HG03354 (cell line): ENCODE measurements around the gene JAKMIP1.

Experiments
- ATAC-seq: cut with Tn5 transposase; IDR thresholded peaks from one replicate; pipeline ENCODE4 v1.9.1; 2021; ENCODE audit warnings: mild to moderate bottlenecking; ENCODE audit not compliant: unreplicated experiment, poor library complexity, severe bottlenecking

The JAKMIP1 gene

DNA sequence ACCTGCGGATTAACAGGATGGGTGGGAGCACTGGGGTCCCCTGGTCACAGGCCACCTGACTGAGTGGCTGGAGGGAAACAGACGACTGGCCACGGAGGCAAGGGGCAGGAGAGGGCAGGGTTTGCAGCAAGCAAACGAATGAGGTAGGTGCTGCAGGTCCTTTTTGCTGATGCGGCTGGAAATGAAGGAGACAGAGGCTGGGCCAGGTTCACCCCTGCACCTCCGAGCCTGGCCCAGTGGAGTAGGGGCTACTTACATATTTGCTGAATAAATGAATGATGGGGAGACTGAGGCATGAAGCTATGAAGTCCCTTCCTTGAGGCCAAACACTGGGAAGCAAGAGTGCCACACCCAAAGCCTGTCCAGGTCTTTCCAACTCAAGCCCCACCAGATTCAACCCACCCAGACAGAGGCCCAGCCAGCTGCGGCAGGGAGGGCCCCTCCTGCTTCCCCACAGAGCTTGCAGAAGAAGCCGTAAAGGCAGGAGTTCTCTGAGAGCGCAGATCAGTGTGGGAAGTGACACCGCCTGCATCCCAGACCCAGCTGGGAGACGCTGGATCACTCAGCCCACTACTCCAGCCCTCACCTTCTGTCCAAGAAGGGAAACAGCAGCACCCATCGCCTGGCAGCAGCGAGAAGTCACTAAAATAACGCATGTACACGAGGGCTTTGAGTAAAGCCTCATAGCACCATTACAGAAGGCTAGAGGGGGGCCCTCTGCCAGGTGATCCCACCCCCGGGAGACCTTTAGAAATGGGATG, 146.0 kb downstream of the JAKMIP1 start:
- no peak for ATAC-seq

DNA sequence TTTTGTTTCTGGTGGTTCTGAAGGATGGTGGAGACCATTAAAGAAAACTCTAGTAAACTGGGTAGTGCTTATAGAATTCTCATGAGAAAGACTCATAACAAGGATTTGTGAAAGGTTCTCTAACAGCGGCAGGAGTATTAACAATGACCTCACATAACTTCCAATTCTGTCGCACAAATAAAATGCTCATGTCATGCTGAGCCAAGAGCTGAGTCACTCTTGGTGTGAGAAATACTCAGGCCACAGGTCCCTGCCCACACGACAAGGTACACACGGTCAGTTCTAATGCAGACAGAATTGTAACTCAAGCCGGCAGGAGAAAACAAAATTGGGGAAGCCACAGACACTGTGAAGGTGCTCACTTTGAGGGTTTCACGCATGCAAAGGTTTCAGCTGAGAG, 147.7 kb downstream of the JAKMIP1 start:
- ATAC-seq: no peak

DNA sequence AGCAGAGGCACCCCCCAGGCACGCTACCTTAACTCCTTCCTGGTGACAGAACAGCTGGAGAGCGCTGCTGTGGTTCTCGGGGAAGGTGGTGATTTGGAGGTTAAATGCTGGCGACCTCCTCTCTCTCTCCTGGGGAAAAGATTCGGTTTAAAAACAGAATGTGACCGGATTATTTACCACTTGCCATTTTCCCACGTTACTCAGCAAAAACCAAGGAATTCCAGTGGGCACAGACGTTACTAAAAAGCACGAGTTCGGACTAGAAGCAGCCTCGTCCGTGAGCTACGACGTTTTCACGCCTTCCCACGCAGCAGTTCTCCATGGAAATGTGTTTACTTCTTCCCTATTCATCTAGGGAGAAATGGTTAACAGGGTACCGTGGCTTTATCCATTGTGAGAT, 149.8 kb downstream of the JAKMIP1 start:
- no peak for ATAC-seq

GRCh38 chr4:6049985-6050384, 150.4 kb downstream of the JAKMIP1 start:
- ATAC-seq: no peak

DNA sequence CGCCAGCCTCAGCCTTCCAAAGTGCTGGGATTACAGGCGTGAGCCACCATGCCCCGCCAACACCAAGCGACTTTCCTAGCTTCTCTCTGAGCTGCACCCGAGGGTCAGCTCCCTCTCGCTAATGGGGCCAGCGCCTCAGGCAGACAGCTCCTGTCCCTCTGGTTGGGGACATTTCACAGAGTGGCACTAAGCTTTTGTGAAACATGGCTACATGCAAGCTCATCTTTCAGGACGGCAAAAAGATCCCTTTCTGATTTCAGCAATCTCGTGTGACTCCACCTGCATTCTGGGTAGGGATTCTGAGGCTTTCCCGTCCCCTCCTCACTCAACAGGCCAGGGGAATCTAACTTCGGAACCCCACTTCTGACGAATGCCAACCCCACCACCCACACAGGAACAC, 151.1 kb downstream of the JAKMIP1 start:
- ATAC-seq: no peak

- ATAC-seq: no peak
Measured at GRCh38 chr4:6048537-6048936, 151.8 kb downstream of the JAKMIP1 start.

GRCh38 chr4:6047130-6047673, 153.1 kb downstream of the JAKMIP1 start:
- ATAC-seq: no peak

GRCh38 chr4:6046526-6047129, 153.7 kb downstream of the JAKMIP1 start:
- no peak for ATAC-seq

DNA sequence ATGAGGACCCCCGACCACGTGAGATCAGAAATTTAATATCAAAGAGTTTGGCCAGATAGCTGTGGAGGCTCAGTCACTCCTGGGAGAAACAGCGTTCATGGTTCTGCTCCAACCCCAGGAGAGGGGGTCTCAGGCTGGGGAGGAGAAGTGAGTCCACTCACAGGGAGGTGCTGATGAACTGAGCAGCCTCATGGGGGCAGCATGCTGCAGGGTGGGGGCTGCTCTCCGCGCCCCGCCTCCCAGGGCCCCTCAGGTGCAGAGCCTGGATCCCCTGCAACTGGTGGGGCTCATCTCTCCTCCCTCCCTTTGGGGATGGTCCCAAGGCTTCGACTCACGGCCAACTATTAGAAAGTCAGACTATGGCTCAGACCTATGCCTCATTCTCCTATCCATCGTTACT, 155.5 kb downstream of the JAKMIP1 start:
- no peak for ATAC-seq

- no peak for ATAC-seq
Measured at GRCh38 chr4:6044276-6044675, 156.1 kb downstream of the JAKMIP1 start.

- no peak for ATAC-seq
Measured at GRCh38 chr4:6043843-6044242, 156.5 kb downstream of the JAKMIP1 start.

DNA sequence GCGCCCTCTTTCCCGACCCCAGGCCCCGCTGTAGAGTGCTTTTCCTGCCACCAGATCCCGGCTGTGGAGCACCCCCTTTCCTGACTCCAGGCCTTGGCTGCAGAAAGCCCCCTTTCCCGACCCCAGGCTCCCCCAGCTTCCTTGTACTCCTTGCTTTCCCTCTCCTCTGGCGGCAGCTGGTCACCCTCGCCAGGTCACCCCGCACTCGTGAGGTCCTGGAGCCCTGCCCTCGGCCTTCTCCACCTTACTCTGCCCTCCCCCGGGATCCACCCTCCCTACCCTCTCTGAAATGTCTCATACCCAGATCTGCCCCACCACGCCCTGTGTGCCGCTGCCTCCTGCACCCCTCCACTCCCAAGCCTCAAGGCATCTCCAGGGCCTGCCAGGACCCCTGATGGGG, 157.2 kb downstream of the JAKMIP1 start:
- ATAC-seq: no peak

DNA sequence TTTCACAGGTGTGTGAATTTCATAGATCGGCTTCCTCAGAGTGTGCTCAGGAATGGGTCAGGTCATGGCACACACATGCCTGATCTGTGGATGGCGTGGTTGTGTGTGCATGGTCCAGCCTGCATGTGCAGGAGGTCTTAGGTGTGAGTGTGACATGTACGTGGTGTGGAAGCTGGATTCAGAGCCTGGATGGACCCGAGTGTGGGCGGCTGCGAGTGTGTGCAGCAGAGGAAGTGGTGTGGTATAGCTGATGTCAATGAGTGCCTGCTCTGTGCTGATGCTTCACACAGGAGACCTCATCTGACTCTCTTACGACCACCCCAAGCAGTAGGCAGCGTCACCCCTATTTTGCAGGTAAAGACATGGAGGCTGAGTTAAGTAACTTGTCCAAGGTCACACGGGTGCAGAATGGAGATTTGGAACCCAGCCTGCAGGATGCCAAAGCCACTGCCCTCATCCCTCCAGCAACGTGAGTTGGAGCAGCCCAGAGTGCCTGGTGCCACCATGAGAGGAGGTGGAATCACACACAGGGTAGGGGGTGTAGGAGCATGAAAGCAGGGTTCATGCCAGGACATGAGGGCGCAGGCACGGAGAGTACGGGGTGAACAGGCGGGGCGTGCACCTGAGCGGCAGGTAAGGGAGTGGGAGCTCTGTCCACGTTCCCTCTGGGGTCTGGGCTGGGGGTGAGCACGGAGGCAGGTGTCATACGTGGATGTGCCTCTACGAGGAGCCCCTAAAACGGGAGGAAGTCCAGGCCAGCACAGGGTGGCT, 157.9 kb downstream of the JAKMIP1 start:
- no peak for ATAC-seq

- ATAC-seq: no peak
Measured at GRCh38 chr4:6041800-6042199, 158.5 kb downstream of the JAKMIP1 start.

- no peak for ATAC-seq
Measured at GRCh38 chr4:6038711-6039110, 161.6 kb downstream of the JAKMIP1 start.

DNA sequence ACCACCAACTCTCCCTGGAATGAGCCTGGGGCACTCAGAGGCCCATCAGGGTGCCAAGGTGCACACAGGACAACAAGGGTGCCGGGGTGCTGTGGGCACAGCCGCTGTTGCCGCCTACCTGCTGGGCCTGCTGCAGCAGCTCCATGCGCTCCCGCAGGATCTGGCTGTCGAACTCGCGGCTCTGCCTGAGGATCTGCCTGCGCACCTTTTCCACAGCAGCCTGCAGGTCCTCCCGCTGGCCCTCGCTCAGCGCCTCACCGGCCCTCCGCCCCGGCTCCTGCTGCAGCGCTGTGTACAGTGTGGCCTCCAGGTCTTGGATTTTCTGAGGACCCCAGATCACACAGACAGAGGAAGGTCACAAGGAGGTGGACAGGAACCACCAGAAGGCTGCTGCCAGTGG, 164.6 kb downstream of the JAKMIP1 start:
- no peak for ATAC-seq

DNA sequence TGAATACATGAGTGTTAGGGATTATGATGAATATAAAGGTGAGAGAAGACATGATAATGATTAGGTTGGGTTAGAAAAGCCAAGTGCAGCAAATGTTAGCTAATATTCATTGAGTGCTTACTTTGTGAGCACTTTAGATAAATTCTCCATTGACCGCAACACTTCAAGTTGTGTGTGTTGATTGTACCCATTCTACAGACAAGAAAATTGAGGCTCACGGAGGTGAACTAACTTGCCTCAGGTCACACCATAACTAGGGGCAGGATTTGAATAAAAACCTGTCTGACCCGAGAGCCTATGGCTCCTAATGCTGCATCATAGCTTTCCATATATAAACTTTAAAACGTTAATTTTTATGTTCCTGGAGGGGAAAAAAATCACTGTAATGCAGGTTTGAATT, 167.0 kb downstream of the JAKMIP1 start:
- ATAC-seq: no peak

GRCh38 chr4:6032249-6033244, 167.8 kb downstream of the JAKMIP1 start:
- no peak for ATAC-seq

- ATAC-seq: no peak
Measured at GRCh38 chr4:6031846-6032245, 168.5 kb downstream of the JAKMIP1 start.
